GM21360 (cell line): ENCODE results near the gene UBXN1.
"Not testable (repeated sequence)": the region's sequence is repeated elsewhere in the genome, so short reads cannot be mapped to it uniquely, and the experiment has no call there.

Experiments
- ATAC-seq: cut with Tn5 transposase; IDR thresholded peaks from one replicate; pipeline ENCODE4 v1.9.1; 2021; ENCODE audit warnings: mild to moderate bottlenecking, moderate library complexity; ENCODE audit not compliant: unreplicated experiment

Gene UBXN1

DNA sequence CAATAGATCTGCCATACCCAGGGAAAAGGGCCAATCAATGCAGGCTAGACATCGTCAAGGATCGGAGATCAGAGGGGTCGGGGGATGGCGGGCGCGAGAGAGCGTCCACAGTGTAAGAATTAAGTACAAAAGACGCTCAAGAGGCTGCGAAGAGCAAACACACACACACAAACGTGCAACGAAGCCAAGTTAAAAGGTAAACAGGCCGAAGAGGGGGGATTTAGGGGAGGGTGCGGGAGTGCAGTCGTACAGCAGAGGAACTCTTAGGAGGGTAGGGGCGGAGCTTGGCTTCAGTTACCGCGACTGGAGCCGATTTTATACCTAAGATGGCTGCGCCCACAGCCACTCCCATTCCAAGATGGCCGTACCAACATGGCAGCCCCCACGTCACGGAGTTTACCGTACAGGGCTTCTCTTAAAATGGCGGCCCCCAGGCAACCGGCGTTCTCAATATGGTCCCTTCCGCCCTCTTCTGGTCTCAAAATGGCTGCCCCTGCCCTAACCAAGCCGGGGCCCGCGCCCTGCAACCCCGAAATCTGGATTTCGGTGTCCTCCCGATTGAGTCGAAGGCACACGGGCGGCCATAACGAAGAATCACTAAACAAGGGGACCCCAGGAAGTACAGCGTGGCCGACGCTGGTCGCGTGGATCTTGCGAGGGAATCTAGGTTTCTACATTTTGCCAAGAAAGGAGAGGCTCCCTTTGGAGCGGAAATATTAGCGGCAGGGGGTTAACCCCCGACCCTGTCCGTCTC, 30.6 kb upstream of the UBXN1 start:
- peak; percentile 54 for ATAC-seq

DNA sequence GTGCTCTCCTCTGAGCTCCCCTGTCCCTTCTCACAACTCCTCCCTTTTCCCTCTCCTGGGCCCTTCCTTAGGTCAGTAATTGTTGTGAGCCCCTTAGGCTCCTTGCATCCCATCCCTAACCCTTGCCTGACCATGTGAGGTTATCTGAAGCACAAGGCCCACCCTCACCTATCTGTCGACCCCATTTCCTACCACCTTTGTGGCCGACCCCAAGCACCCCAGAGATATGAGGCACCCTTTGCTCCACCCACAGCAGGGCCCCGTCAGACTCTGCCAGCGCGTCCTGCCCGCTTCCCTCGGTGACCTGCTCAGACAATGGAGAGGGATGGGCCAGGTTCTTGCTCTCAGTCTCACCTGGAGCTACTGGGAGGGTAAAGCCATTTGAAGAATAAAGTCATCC, 29.9 kb upstream of the UBXN1 start:
- ATAC-seq, result no peak

DNA sequence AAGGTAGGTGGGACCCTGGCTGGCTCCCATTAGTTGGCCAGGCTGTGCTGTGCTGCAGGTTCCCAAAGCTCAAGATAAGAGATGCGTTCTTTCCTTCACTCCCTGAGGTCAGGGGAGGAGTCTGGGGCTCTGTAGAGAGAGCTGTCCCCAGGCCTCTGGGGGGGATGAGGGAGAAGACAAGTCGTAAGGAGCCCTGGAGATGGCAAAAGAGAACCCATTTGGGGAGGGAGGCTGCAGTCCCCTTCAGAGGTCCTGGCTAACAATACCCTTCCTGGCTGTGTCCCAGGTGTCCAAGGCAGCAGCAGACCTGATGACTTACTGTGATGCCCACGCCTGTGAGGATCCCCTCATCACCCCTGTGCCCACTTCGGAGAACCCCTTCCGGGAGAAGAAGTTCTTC, 29.5 kb upstream of the UBXN1 start:
- no peak for ATAC-seq

GRCh38 chr11:62707277-62707861, 28.5 kb upstream of the UBXN1 start, which contains the start of the genes BSCL2 and GNG3:
Gene BSCL2, minus strand, starts transcription at chr11:62707424. Its CDS starts 229 bp downstream, at chr11:62707195.
Gene GNG3, plus strand, starts transcription at chr11:62707676. Its CDS starts 620 bp downstream, at chr11:62708296.
- no peak for ATAC-seq

DNA sequence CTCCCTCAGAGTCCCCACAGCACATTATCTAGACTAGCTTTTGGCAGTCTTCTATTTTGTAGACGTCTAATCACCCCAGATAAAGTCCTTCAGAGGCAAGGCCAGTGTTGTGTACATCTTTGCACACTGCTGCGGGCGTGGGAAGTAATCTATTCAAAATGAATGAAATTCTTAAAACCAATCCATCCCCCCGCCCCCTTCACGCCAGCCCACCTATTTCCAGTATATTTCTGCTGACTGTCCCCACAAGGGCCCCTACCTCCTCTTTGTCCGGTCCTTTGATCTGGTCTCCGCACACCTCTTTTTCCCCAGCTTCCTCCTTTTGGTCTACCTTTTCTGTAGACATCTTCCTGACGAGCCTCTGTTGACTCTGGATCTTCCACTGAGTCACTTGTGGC, 28.0 kb upstream of the UBXN1 start:
- ATAC-seq, result no peak

DNA sequence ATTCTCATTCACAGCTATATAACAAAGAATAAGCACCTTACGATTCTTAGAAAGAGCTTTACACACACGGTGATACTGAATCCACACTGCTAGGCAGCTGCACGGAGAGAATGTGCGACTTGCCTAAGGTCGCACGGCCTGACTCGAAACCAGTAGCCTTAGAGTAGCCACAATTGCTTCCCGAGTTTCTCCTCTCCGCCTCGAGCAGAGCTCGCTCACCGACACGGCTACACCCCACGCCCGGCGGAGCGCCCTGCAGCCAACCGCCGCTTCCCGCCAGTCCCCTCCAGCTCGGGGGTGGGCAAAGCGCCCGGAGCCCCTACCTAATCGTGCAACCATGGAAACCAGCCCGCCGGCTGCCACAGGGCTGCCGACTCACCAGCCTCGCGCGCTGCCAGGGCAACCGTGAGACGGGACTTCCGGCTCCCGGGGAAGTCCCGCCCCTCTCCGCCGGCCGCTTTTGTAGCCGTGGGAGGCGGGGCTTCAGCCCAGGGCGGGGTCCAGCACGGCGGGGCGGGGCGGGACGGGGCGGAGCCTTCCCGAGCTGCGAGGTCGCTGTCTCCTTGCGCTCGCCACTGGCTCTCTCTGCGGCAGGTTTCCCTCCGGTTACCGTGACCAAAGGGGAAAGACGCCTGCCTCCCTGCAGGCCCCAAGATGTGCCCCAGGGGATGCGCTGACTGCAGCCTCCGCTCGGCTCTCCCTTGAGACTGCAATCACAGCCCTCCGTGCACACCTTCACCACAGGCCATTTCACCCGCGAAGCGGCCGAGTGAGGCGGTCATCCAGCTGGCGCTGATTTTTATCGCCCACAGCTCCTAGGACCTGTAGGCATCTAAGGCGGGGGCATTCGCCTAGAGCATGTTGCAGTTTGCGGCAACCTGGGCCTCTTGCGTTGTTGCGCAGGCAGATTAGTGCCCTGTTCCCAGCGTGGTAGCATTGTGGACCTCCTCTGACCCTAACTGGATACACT, 27.3 kb upstream of the UBXN1 start:
- ATAC-seq, result peak; percentile 64

DNA sequence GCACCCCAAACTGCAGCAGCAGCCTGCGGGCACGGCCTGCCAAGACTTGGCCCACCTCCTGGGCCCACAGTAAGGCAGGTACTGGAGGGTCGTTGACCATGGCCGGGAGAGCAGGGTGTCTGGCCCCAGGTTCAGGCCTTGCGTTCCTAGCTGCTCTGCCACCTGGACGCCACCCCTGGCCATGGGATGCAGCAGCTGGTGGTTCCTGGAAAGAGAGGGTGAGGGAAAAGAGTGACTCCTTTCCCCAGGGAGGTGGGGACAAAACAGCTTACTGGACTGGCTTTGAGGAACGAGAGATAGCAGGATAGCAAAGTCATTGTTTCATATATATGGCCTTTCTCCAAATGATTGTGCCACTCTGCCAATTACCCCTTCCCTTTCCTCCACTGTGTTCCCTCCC, 26.5 kb upstream of the UBXN1 start:
- no peak for ATAC-seq

DNA sequence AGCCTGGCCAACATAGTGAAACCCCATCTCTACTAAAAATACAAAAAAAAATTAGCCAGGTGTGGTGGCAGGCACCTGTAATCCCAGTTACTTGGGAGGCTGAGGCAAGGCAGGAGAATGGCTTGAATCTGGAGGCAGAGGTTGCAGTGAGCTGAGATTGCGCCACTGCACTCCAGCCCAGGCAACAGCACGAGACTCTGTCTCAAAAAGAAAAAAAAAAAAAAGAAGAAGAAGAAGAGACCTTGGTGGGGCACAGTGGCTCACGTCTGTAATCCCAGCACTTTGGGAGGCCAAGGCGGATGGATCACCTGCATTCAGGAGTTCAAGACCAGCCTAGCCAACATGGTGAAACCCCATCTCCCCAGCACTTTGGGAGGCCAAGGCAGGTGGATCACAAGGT, 25.0 kb upstream of the UBXN1 start:
- ATAC-seq, result not testable (repeated sequence)

DNA sequence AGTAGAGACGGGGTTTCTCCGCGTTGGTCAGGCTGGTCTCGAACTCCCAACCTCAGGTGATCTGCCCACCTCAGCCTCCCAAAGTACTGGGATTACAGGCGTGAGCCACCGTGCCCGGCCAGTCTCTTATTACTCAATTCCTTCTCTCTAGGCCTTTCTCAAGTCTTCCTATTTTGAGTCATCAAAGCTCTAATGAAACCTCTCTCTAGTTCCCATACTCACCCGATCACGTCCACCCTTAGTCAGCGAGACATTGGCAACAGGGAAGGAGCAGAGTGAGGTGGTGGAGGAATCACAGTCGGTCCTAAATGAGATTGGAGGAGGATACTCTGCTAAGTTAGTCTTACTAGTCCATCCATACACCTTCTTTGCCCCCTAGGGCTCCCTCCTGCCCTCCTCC, 23.4 kb upstream of the UBXN1 start:
- no peak for ATAC-seq

DNA sequence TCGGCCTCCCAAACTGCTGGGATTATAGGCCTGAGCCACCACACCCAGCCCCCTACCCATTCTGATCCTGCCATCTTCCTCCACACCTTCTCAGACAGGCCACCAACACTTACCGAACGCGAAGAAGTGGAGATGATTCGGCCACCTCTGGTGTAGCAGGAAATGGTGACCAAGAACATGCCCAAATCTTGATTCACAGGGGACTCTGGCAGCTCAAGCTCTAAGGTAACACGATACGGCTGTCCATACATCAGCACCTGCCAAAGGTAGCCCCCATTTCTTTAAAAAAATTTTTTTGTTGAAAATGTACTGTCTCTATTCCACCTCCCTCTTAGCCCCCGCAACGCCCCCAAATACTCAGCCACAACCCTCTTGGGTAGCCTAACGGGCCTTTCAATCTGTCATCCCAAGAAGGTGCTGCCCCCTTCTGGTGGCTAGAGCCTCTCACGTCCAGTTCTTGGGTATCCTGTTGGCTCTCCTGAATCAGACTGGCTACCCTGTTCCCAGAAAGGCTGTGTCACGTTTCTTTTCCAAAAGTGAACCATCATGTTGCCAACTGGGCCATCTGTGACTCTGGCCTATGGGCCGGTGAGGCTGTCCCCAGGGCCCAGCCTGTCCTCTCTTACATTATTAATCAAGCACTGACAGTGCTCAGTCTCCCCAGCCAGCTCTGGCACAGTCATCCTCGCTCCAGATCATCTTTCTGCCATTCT, 15.7 kb upstream of the UBXN1 start:
- ATAC-seq, result no peak

DNA sequence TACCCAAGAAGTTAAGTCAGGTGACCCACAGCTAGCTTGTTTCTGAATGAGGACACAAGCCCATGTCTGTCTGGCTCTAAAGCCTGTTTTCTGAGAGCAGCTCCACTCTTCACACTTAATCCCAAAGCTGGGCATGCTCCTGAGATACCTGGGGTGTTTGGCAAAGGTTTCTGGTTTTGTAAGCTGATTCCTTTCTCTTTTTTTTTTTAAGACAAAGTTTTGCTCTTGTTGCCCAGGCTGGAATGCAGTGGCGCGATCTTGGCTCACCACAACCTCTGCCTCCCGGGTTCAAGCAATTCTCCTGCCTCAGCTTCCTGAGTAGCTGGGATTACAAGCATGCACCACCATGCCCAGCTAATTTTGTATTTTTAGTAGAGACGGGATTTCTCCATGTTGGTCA, 14.8 kb upstream of the UBXN1 start:
- not testable (repeated sequence) for ATAC-seq

GRCh38 chr11:62689421-62690183, 10.7 kb upstream of the UBXN1 start, which contains the start of gene LRRN4CL:
Gene LRRN4CL, minus strand, starts transcription at chr11:62689530. Its CDS starts 1,022 bp downstream, at chr11:62688508.
- no peak for ATAC-seq

- no peak for ATAC-seq
These were observed 9.6 kb upstream of the UBXN1 start for GRCh38 chr11:62688491-62688890.

DNA sequence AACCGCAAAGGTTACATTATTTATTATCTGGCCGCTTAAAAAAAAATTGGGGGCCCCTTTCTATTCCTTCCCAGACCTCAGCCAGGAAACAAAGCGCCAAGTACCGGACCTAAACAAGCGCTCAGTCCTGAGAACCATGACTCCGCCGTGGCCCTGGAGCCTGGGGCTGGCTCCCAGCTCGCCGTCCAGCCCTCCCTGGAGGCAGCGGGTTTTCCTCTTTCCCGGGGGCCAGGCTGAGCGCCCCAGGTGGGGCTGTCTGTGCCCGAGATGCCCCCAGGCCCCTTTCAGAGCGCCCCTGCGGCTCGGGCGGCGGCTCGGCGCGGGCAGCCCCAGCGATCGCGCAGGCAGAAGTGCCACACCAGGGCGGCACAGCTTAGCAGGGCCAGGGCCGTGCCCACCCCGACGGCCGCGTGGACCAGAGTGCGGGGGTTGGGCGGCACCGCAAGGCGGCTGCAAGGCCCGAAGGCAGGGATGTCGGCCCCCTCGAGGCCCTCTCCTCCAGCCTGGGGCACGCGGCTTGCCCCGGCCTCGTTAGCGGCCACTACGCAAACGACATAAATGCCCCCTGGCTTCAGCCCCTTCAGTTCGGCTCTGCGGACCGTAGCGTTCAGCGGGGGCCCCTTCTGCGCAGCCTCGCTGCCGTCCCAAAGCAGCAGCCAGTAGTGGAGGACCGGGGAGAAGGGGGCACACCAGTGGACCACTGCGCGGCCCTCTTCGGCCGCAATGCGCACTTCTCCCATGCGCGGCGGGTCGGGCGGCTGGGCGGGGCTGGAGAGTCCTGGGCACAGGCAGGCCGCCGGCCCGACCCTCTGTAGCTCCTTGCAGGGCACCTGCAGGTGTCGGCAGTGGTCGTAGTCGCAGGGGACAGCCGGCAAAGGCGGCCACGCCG, 8.9 kb upstream of the UBXN1 start:
- no peak for ATAC-seq

GRCh38 chr11:62682518-62682917, 3.6 kb upstream of the UBXN1 start:
- ATAC-seq, result no peak

GRCh38 chr11:62680825-62681240, 2.0 kb upstream of the UBXN1 start:
- no peak for ATAC-seq

DNA sequence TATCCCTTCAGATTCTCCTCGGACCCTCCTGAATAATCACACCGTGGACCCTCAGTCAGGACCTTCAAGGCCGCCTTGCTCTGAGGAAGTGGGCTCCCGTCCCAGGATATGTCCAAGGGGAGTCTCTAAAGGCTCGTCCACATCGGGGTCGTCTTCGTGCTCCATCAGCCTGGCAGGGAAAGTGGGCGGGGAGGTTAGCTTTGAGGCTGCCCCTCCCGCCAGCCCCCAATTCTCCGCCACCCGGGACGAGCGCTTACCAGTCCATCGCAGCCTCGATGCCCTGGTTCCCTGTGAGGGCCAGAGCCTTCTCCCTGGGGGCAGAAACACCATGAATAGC, 472 bp downstream of the UBXN1 start:
- no peak for ATAC-seq

GRCh38 chr11:62677714-62678113, 1.2 kb downstream of the UBXN1 start:
- no peak for ATAC-seq

DNA sequence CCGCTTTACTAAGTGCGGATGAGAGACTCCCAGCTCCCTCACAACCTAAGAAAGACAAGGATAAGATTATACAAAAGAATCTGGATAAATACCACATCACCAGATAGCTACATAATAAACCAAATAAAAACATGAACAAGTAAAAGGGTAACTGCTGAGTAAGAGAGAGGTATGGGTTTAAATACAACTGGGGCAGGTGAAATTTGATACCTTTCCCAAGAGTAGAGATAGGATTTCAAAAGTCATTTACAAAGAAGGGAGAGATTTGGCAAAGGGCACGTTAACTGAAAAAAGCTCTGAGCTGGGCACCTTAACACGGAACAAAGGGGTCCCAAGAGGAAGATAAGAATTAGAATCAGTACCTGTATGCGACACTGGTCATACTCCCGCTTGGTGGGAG, 1.7 kb downstream of the UBXN1 start:
- no peak for ATAC-seq
